H1 (cell line): ENCODE results near the gene PITPNC1. TPM values are rescaled to one million over a fixed set of nuclear protein-coding genes. Genes with fewer than 3 reads are reported as not detected.
A peak's percentile ranks its signal among the peaks of the same experiment; 100 is the strongest.

Experiments used
- CTCF ChIA-PET: fragments of 300-600 bp; sonication (Branson Sonifier 250); formaldehyde crosslinking; loops from one replicate; lab custom pipeline; 2021; ENCODE audit not compliant: partially characterized antibody; lab: Charles Lee
- POLR2A ChIA-PET: fragments of 300-600 bp; sonication (Branson Sonifier 250); formaldehyde crosslinking; loops from one replicate; lab custom pipeline; 2021; ENCODE audit warnings: inconsistent platforms; ENCODE audit not compliant: partially characterized antibody; lab: Charles Lee
- DNase-seq, 2 experiments: peaks; one replicate each; pipeline versions ENCODE4 v3.0.0 to v3.0.0-alpha.2; 2010 to 2022; ENCODE audit warnings: low spot score in 2 of 2, low read depth in 1 of 2, mixed read lengths in 1 of 2
- FAIRE-seq: peaks from 2 replicates; lab custom pipeline; 2011; peaks lifted over from hg19 to GRCh38; lab: Jason Lieb, UNC
- H2AFZ ChIP-seq: 2 replicates; pipeline ENCODE4 v1.8.1; 2012; ENCODE audit warnings: low read length, inconsistent platforms
- H2AK5ac ChIP-seq: 2 replicates; pipeline ENCODE4 v1.6.1; 2013; ENCODE audit warnings: low read depth, low read length
- H2BK120ac ChIP-seq: replicated peaks from 2 replicates; pipeline ENCODE3; 2013; ENCODE audit warnings: low read depth, low read length, inconsistent platforms
- H2BK12ac ChIP-seq: 2 replicates; pipeline ENCODE4 v1.6.1; 2013; ENCODE audit warnings: low read depth, low read length
- H2BK15ac ChIP-seq: 2 replicates; pipeline ENCODE4 v1.6.1; 2013; ENCODE audit warnings: low read length
- H2BK20ac ChIP-seq: 2 replicates; pipeline ENCODE4 v1.6.1; 2013; ENCODE audit warnings: low read length
- H2BK5ac ChIP-seq: 2 replicates; pipeline ENCODE4 v1.6.1; 2013; ENCODE audit warnings: low read depth, low read length
- H3K14ac ChIP-seq: 2 replicates; pipeline ENCODE4 v1.6.1; 2013; ENCODE audit warnings: inconsistent platforms; ENCODE audit not compliant: insufficient read length
- H3K18ac ChIP-seq: 2 replicates; pipeline ENCODE4 v1.6.1; 2013; ENCODE audit warnings: low read length; ENCODE audit errors: extremely low read depth
- H3K23ac ChIP-seq: 2 replicates; pipeline ENCODE4 v1.6.1; 2013; ENCODE audit warnings: inconsistent platforms; ENCODE audit not compliant: insufficient read length
- H3K23me2 ChIP-seq: 2 replicates; pipeline ENCODE4 v1.6.1; 2013; ENCODE audit warnings: low read depth, low read length
- H3K27ac ChIP-seq: 2 replicates; pipeline ENCODE4 v1.6.1; 2011; ENCODE audit warnings: low read depth, low read length, inconsistent platforms
- H3K27me3 ChIP-seq, 4 experiments: replicated peaks in 1 of 4; 1 replicate in 1 of 4; 2 replicates in 3 of 4; pipeline versions ENCODE4 v1.6.1 to v1.8.1; 2011 to 2013; ENCODE audit warnings: low read length in 3 of 4, mild to moderate bottlenecking in 3 of 4, inconsistent platforms in 2 of 4, mixed read lengths in 2 of 4, moderate library complexity in 1 of 4; ENCODE audit not compliant: control insufficient read depth in 3 of 4, insufficient read depth in 3 of 4; ENCODE audit errors: extremely low read depth in 1 of 4
- H3K36me3 ChIP-seq, 4 experiments: 2 replicates each; pipeline versions ENCODE4 v1.6.1 to v1.8.1; 2011 to 2013; ENCODE audit warnings: mild to moderate bottlenecking in 4 of 4, low read length in 3 of 4, moderate library complexity in 2 of 4, control low read depth in 1 of 4, inconsistent platforms in 1 of 4; ENCODE audit not compliant: insufficient read depth in 4 of 4, control insufficient read depth in 2 of 4
- H3K4ac ChIP-seq: replicated peaks from 2 replicates; pipeline ENCODE3; 2013; ENCODE audit warnings: low read length, low read depth, mixed read lengths, inconsistent platforms; ENCODE audit not compliant: insufficient read length
- H3K4me1 ChIP-seq, 4 experiments: replicated peaks in 1 of 4; 1 replicate in 1 of 4; 2 replicates in 3 of 4; pipeline versions ENCODE4 v1.6.1 to v1.8.1; 2011 to 2013; ENCODE audit warnings: low read length in 3 of 4, inconsistent platforms in 2 of 4, mixed read lengths in 1 of 4; ENCODE audit not compliant: insufficient read depth in 4 of 4, control insufficient read depth in 3 of 4
- H3K4me2 ChIP-seq, 2 experiments: 2 replicates each; pipeline versions ENCODE4 v1.6.1 to v1.8.1; 2011 to 2013; ENCODE audit warnings: low read depth in 2 of 2, low read length in 2 of 2, control low read depth in 1 of 2, inconsistent platforms in 1 of 2, mild to moderate bottlenecking in 1 of 2; ENCODE audit not compliant: insufficient read depth in 1 of 2
- H3K4me3 ChIP-seq, 4 experiments: fragments of 200-600, 300-600 bp in 1 of 4; sonication (generic), shearing (Covaris generic), sonication (Bioruptor Twin) in 1 of 4; 2 replicates each; pipeline versions ENCODE4 v1.5.1 to v1.8.1; 2011 to 2016; ENCODE audit warnings: low read length in 4 of 4, low read depth in 3 of 4, control low read depth in 2 of 4, inconsistent platforms in 2 of 4, mild to moderate bottlenecking in 2 of 4, mixed read lengths in 1 of 4, moderate library complexity in 1 of 4; ENCODE audit not compliant: insufficient read depth in 2 of 4; ENCODE audit errors: extremely low read depth in 1 of 4
- H3K56ac ChIP-seq: replicated peaks from 2 replicates; pipeline ENCODE3; 2013; ENCODE audit warnings: low read depth, mild to moderate bottlenecking, mixed read lengths, low read length, inconsistent platforms; ENCODE audit not compliant: insufficient read length
- H3K79me1 ChIP-seq: 2 replicates; pipeline ENCODE4 v1.6.1; 2013; ENCODE audit warnings: low read depth, low read length, control low read depth
- H3K79me2 ChIP-seq, 2 experiments: 2 replicates each; pipeline versions ENCODE4 v1.6.1 to v1.8.1; 2012 to 2013; ENCODE audit warnings: low read length in 2 of 2, mild to moderate bottlenecking in 2 of 2, inconsistent platforms in 1 of 2; ENCODE audit not compliant: insufficient read depth in 2 of 2, control insufficient read depth in 1 of 2
- H3K9ac ChIP-seq, 4 experiments: replicated peaks in 1 of 4; 1 replicate in 1 of 4; 2 replicates in 3 of 4; pipeline versions ENCODE4 v1.6.1 to v1.8.1; 2011 to 2013; ENCODE audit warnings: low read depth in 3 of 4, low read length in 3 of 4, control low read depth in 2 of 4, mild to moderate bottlenecking in 2 of 4, moderate library complexity in 2 of 4, inconsistent platforms in 1 of 4; ENCODE audit errors: extremely low read depth in 1 of 4
- H3K9me3 ChIP-seq, 2 experiments: 2 replicates each; pipeline versions ENCODE4 v1.6.1 to v1.8.1; 2012 to 2013; ENCODE audit warnings: mild to moderate bottlenecking in 2 of 2, moderate library complexity in 2 of 2, control low read depth in 1 of 2, inconsistent platforms in 1 of 2, low read depth in 1 of 2, low read length in 1 of 2, mixed read lengths in 1 of 2; ENCODE audit not compliant: insufficient read depth in 2 of 2
- H4K20me1 ChIP-seq, 2 experiments: replicated peaks in 1 of 2; 2 replicates each; pipeline versions ENCODE3 to v1.8.1; 2011 to 2013; ENCODE audit warnings: inconsistent platforms in 2 of 2, low read length in 2 of 2, mild to moderate bottlenecking in 1 of 2; ENCODE audit not compliant: insufficient read depth in 2 of 2, control insufficient read depth in 1 of 2
- H4K5ac ChIP-seq: 2 replicates; pipeline ENCODE4 v1.6.1; 2013; ENCODE audit warnings: low read length, low read depth, mixed read lengths, inconsistent platforms; ENCODE audit not compliant: insufficient read length
- H4K8ac ChIP-seq: 2 replicates; pipeline ENCODE4 v1.8.0; 2013; ENCODE audit warnings: mild to moderate bottlenecking, moderate library complexity, low read length, inconsistent platforms; ENCODE audit not compliant: insufficient read depth; ENCODE audit errors: extremely low read depth
- H4K91ac ChIP-seq: replicated peaks from 2 replicates; pipeline ENCODE3; 2013; ENCODE audit warnings: low read length, mixed read lengths, inconsistent platforms; ENCODE audit not compliant: insufficient read length
- ASH2L ChIP-seq: fragments of 200-600, 300-600 bp; sonication (generic); IDR thresholded peaks from one replicate; pipeline ENCODE4 v1.7.1; 2017; ENCODE audit warnings: low read length
- KDM1A ChIP-seq: fragments of 200-600, 300-600 bp; sonication (generic); IDR thresholded peaks from 2 replicates; pipeline ENCODE4 v1.7.1; 2016; ENCODE audit warnings: mild to moderate bottlenecking, low read length, borderline replicate concordance
- KDM4A ChIP-seq: IDR thresholded peaks from one replicate; pipeline ENCODE4 v1.7.1; 2012; ENCODE audit warnings: low read depth, mild to moderate bottlenecking, moderate library complexity, low read length, inconsistent platforms; ENCODE audit not compliant: severe bottlenecking
- POLR2AphosphoS5 ChIP-seq: IDR thresholded peaks from 2 replicates; pipeline ENCODE4 v1.6.1; 2011; ENCODE audit warnings: low read depth, low read length
- SIN3A ChIP-seq, 2 experiments: IDR thresholded peaks in 1 of 2; conservative IDR thresholded peaks in 1 of 2; 2 replicates each; pipeline ENCODE4 v1.6.1; 2011 to 2012; ENCODE audit warnings: low read length in 2 of 2, improper control_type of control experiment in 1 of 2, low read depth in 1 of 2, mild to moderate bottlenecking in 1 of 2
- SIRT6 ChIP-seq: IDR thresholded peaks from one replicate; pipeline ENCODE4 v1.7.1; 2012; ENCODE audit warnings: low read length, inconsistent platforms
- WGBS, 2 experiments: shearing (Covaris generic) in 1 of 2; methylation state at CpG; one replicate each; pipeline versions ENCODE4 v1.1.6 to v1.1.7; 2013 to 2015; ENCODE audit warnings: low lambda C conversion rate in 2 of 2, mixed read lengths in 2 of 2, inconsistent platforms in 1 of 2, low coverage in 1 of 2, missing lambda C conversion rate in 1 of 2; ENCODE audit not compliant: insufficient replicate concordance in 2 of 2, insufficient coverage in 1 of 2, insufficient read length in 1 of 2; ENCODE audit errors: extremely low coverage in 1 of 2, missing lambda C conversion rate in 1 of 2; 5-methylcytosine and 5-hydroxymethylcytosine counted together
- polyA plus RNA-seq, 7 experiments: library from polyadenylated mRNA; depleted of rRNA in 3 of 7; stranded (reverse) in 5 of 7; unstranded in 2 of 7; fragments of >200 nt in 5 of 7; fragments of 200-250 nt in 2 of 7; gene quantifications; 1 replicate in 5 of 7; 2 replicates in 1 of 7; 4 replicates in 1 of 7; pipeline versions ENCODE4 v1.2.1 to v1.2.3, GENCODE V29; 2011 to 2013; ENCODE audit warnings: missing spikeins in 2 of 7, mixed read lengths in 2 of 7
- total RNA-seq: library from RNA; stranded (reverse); fragmentation: NEBNext Ultra II Directional; extraction: Animal tissue kit (Norgen Biotek cat#: 25700); gene quantifications from 2 replicates; pipeline ENCODE4 v1.2.1, GENCODE V29; 2021

The PITPNC1 gene
- total and polyA plus RNA-seq, 2 of the 8 experiments (the other 6 are each of a cell fraction or from before 2014, with no cell fraction given) = 17.6 to 54.7 TPM

DNA sequence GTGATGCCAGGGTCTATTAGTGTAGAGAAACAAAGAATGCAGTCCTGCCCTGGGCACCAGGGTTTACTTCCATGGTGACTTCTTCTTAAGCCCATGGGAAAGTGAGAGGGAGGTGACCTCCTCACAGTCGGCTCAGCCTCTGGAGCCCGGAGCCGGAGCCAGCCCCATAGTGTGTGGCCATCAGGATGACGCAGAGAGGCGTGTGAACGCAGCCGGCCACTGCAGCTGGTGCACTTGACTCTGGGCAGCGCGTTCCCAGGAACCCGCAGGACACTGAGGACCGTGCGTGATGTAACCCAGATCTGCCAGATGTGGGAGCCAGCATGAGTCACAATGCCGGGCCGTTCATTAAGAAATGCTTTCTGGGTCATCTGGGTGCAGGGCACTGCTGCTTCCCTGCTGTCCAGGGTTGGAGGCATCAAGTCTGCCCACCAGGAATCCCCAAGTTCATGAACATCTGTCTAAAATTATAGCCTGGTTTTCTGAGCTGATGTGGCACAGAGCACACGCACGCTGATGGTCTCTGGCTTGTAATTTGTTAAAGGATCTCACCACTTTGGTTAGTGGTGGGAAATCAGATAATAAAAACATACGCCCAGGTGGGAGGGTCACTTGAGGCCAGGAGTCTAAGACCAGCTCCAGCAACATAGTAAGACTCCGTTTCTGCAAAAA, 114.1 kb downstream of the PITPNC1 start:
- Histone ChIP-seq H3K4me3 (peak overlapping the region in 1 of 4 experiments; percentile 10; a peak in 1 of 8 replicates), H3K56ac (no peak overlapping the region), H3K9ac (no peak overlapping the region), H4K8ac (peak overlapping the region; percentile 11), H3K79me2 (peaks cover 3 to 68% of the 10 kb centered on the region in 2 experiments; a peak in 2 of 4 replicates), H3K36me3 (no peaks in the 10 kb centered on the region), H3K4me2 (peak overlapping the region; percentile 43 to 59), H4K20me1 (no peaks in the 10 kb centered on the region), H3K27ac (no peak overlapping the region), H2BK20ac (peak overlapping the region; percentile 90; the same call in 1 of the 2 replicates), H3K4me1 (peaks cover 7 to 17% (median 11%) of the 10 kb centered on the region in 4 experiments), H2AK5ac (no peak overlapping the region), H3K4ac (no peak overlapping the region), H4K91ac (peak overlapping the region; percentile 39), H3K23ac (no peak overlapping the region), H2BK120ac (no peak overlapping the region), H4K5ac (peak overlapping the region; percentile 1), H2BK12ac (peak overlapping the region; percentile 35; the same call in 1 of the 2 replicates), H3K79me1 (peaks cover 8% of the 10 kb centered on the region), H3K14ac (no peak overlapping the region), H3K27me3 (no peaks in the 10 kb centered on the region), H3K23me2 (no peaks in the 10 kb centered on the region; the same call in 1 of the 2 replicates), H3K9me3 (no peaks in the 10 kb centered on the region), H2BK15ac (peak overlapping the region; percentile 61), H2BK5ac (peak overlapping the region; percentile 48; the same call in 1 of the 2 replicates), H2AFZ (no peak overlapping the region), H3K18ac (peak overlapping the region; percentile 52; the same call in 1 of the 2 replicates)
- TF ChIP-seq KDM4A (no peak), SIN3A (conservative IDR thresholded peaks at IDR 0.05 in 1 of 2, IDR thresholded peaks at IDR 0.05 in 1 of 2; ENCODE audit: low read depth in 1 of 2, low read length in 2 of 2) (no peak), POLR2AphosphoS5 (no peak), SIRT6 (no peak), KDM1A (no peak), ASH2L (no peak)
- 75% methylated on average over 18 of the region's 18 CpGs; no CpG with 5 or more reads in 1 of the 2 experiments for WGBS, 2 experiments
- POLR2A ChIA-PET = interaction anchor here (1.0 to 1.5 kb wide), 2 partner anchors 17 to 112 kb away, joined by 4 read pairs; no protein-coding TSS in a partner anchor
- CTCF ChIA-PET = interaction anchor here (0.7 to 2.1 kb wide), 9 partner anchors 10 to 139 kb away, joined by 3 to 7 read pairs (median 3); no protein-coding TSS in a partner anchor
- DNase-seq (peak in 1 of 2 experiments; percentile 62), FAIRE-seq (no peak)
